CD14-positive monocyte (primary cell): ENCODE data around the gene EHF. TPM values are rescaled to one million over a fixed set of nuclear protein-coding genes. Genes with fewer than 3 reads are reported as not detected.

Experiments used
- DNase-seq, 3 donors: peaks; one replicate each; pipeline ENCODE4 v3.0.0-alpha.2; 2011 to 2022
- H2AFZ ChIP-seq: 2 replicates; pipeline ENCODE4 v1.6.0; 2012; ENCODE audit warnings: mild to moderate bottlenecking, low read depth, low read length, inconsistent platforms; ENCODE audit not compliant: insufficient read depth, poor library complexity, severe bottlenecking
- H3K27ac ChIP-seq, 2 donors: 1 replicate in 1 of 2; 2 replicates in 1 of 2; pipeline ENCODE4 v1.5.1; 2012 to 2013; ENCODE audit warnings: low read length in 2 of 2, control low read depth in 1 of 2, inconsistent platforms in 1 of 2, low read depth in 1 of 2, mild to moderate bottlenecking in 1 of 2
- H3K27me3 ChIP-seq, 2 donors: one replicate each; pipeline versions ENCODE4 v1.6.0 to v1.6.1; 2011 to 2013; ENCODE audit warnings: low read length in 2 of 2; ENCODE audit not compliant: control insufficient read depth in 2 of 2, insufficient read depth in 2 of 2
- H3K36me3 ChIP-seq, 2 donors: replicated peaks in 1 of 2; 1 replicate in 1 of 2; 2 replicates in 1 of 2; pipeline versions ENCODE4 v1.5.1 to v1.6.1; 2012 to 2013; ENCODE audit warnings: low read length in 2 of 2, control low read depth in 1 of 2, inconsistent platforms in 1 of 2, mild to moderate bottlenecking in 1 of 2; ENCODE audit not compliant: insufficient read depth in 2 of 2, control insufficient read depth in 1 of 2
- H3K4me1 ChIP-seq, 2 donors: 1 replicate in 1 of 2; 2 replicates in 1 of 2; pipeline versions ENCODE4 v1.5.1 to v1.6.1; 2012 to 2013; ENCODE audit warnings: low read length in 2 of 2, control low read depth in 1 of 2, inconsistent platforms in 1 of 2, mild to moderate bottlenecking in 1 of 2, moderate library complexity in 1 of 2; ENCODE audit not compliant: insufficient read depth in 2 of 2, control insufficient read depth in 1 of 2
- H3K4me2 ChIP-seq: replicated peaks from 2 replicates; pipeline ENCODE3; 2012; ENCODE audit warnings: low read length, moderate library complexity, mild to moderate bottlenecking; ENCODE audit not compliant: poor library complexity, severe bottlenecking; ENCODE audit errors: extremely low read depth
- H3K4me3 ChIP-seq, 3 experiments: fragments of 200-600 bp in 1 of 3; sonication (generic) in 1 of 3; replicated peaks in 1 of 3; 1 replicate in 2 of 3; 2 replicates in 1 of 3; pipeline ENCODE4 v1.5.1; 2011 to 2013; ENCODE audit warnings: low read length in 3 of 3, mild to moderate bottlenecking in 3 of 3, control low read depth in 2 of 3, low read depth in 2 of 3, inconsistent platforms in 1 of 3, moderate library complexity in 1 of 3
- H3K79me2 ChIP-seq: 2 replicates; pipeline ENCODE4 v1.6.0; 2012; ENCODE audit warnings: mild to moderate bottlenecking, control low read depth, inconsistent platforms, low read length, moderate library complexity; ENCODE audit not compliant: insufficient read depth
- H3K9ac ChIP-seq: 2 replicates; pipeline ENCODE4 v1.6.0; 2017; ENCODE audit warnings: low read length, mild to moderate bottlenecking; ENCODE audit not compliant: insufficient read depth, poor library complexity, severe bottlenecking
- H3K9me3 ChIP-seq, 2 donors: replicated peaks in 1 of 2; 1 replicate in 1 of 2; 2 replicates in 1 of 2; pipeline versions ENCODE4 v1.5.1 to v1.6.1; 2012 to 2013; ENCODE audit warnings: low read length in 2 of 2, control low read depth in 1 of 2; ENCODE audit not compliant: control insufficient read depth in 1 of 2, insufficient read depth in 1 of 2
- H4K20me1 ChIP-seq: 2 replicates; pipeline ENCODE4 v1.6.0; 2012; ENCODE audit warnings: mild to moderate bottlenecking, low read length, control low read depth, moderate library complexity; ENCODE audit not compliant: insufficient read depth
- H3K27ac Mint-ChIP-seq, 7 donors: one replicate each; pipeline ENCODE4 v1.8.0; 2020; ENCODE audit warnings: mild to moderate bottlenecking in 7 of 7, mixed read lengths in 7 of 7, moderate library complexity in 6 of 7, inconsistent platforms in 2 of 7
- H3K27me3 Mint-ChIP-seq, 3 donors: one replicate each; pipeline ENCODE4 v1.8.0; 2021 to 2022; ENCODE audit warnings: low read depth in 3 of 3, mild to moderate bottlenecking in 3 of 3, mixed read lengths in 3 of 3, moderate library complexity in 3 of 3, inconsistent platforms in 1 of 3
- H3K36me3 Mint-ChIP-seq, 2 donors: one replicate each; pipeline ENCODE4 v1.8.0; 2020; ENCODE audit warnings: mixed read lengths in 2 of 2, inconsistent platforms in 1 of 2, mild to moderate bottlenecking in 1 of 2
- H3K4me1 Mint-ChIP-seq: one replicate; pipeline ENCODE4 v1.8.0; 2020; ENCODE audit warnings: mild to moderate bottlenecking, mixed read lengths
- H3K4me3 Mint-ChIP-seq, 2 donors: one replicate each; pipeline ENCODE4 v1.8.0; 2020; ENCODE audit warnings: mild to moderate bottlenecking in 2 of 2, mixed read lengths in 2 of 2, moderate library complexity in 1 of 2
- H3K9me3 Mint-ChIP-seq, 7 donors: one replicate each; pipeline ENCODE4 v1.8.0; 2020 to 2022; ENCODE audit warnings: mixed read lengths in 7 of 7, mild to moderate bottlenecking in 6 of 7, moderate library complexity in 6 of 7, inconsistent platforms in 2 of 7
- CTCF ChIP-seq: fragments of 200-600 bp; IDR thresholded peaks from one replicate; pipeline ENCODE4 v1.8.0; 2022; ENCODE audit warnings: antibody characterized with exemption, mild to moderate bottlenecking
- WGBS: methylation state at CpG from one replicate; pipeline ENCODE4 v1.1.5; 2013; ENCODE audit warnings: missing lambda C conversion rate; ENCODE audit not compliant: insufficient coverage; 5-methylcytosine and 5-hydroxymethylcytosine counted together
- intact Hi-C, 2 donors: fragments of 100-400 bp; cut with micrococcal nuclease; formaldehyde crosslinking; loops; one replicate each; pipeline versions ENCODE4 v1.15.0 to v1.15.1; 2023
- polyA plus RNA-seq, 3 donors: library from polyadenylated mRNA; depleted of rRNA in 1 of 3; unstranded in 2 of 3; stranded (reverse) in 1 of 3; fragments of 300-500 nt in 2 of 3; fragments of >200 nt in 1 of 3; fragmentation: Illumina TruSeq in 2 of 3; gene quantifications; 1 replicate in 2 of 3; 2 replicates in 1 of 3; pipeline ENCODE4 v1.2.3, GENCODE V29; 2012 to 2021

Gene EHF
- polyA plus RNA-seq, 3 donors: 0.17 to 0.21 TPM; not detected in 1

GRCh38 chr11:34633640-34633989 lies 12.7 kb downstream of the EHF start:
- Histone ChIP-seq H3K36me3 (no peaks in the 10 kb centered on the region), H3K79me2 (no peaks in the 10 kb centered on the region), H3K9ac (no peak overlapping the region), H3K27ac (peak overlapping the region in 1 of 2 donors; percentile 68), H2AFZ (no peak overlapping the region), H3K9me3 (no peaks in the 10 kb centered on the region), H3K4me2 (peak overlapping the region; percentile 52), H3K4me3 (peak overlapping the region in 1 of 3 experiments; percentile 42), H3K4me1 (peaks cover 18 to 19% of the 10 kb centered on the region in 2 donors), H4K20me1 (no peaks in the 10 kb centered on the region), H3K27me3 (no peaks in the 10 kb centered on the region)
- no peak for TF ChIP-seq CTCF
- H3K4me3 Mint-ChIP-seq: no peak overlapping the region
- peak overlapping the region; percentile 34 to 87 (median 76) for H3K27ac Mint-ChIP-seq
- no peak for DNase-seq
- H3K27me3 Mint-ChIP-seq: peaks cover 0 to 4% (median 3%) of the 10 kb centered on the region in 3 donors
- intact Hi-C loops: no loop called here
- no peaks in the 10 kb centered on the region for H3K9me3 Mint-ChIP-seq
- peaks cover 0 to 3% of the 10 kb centered on the region in 2 donors for H3K36me3 Mint-ChIP-seq
- H3K4me1 Mint-ChIP-seq: peaks cover 21% of the 10 kb centered on the region

- intact Hi-C loops: no loop called here
- no peak overlapping the region for H3K9ac ChIP-seq
- Mint-ChIP-seq H3K4me1 (peaks cover 21% of the 10 kb centered on the region), H3K27ac (peak overlapping the region; percentile 76 to 89 (median 78)), H3K36me3 (peaks cover 0 to 3% of the 10 kb centered on the region in 2 donors), H3K4me3 (peak overlapping the region in 1 of 2 donors; percentile 75), H3K9me3 (no peaks in the 10 kb centered on the region), H3K27me3 (peaks cover 0 to 4% (median 3%) of the 10 kb centered on the region in 3 donors)
- H3K4me1 ChIP-seq: peaks cover 18 to 19% of the 10 kb centered on the region in 2 donors
- WGBS: 7% methylated on average over 2 of the region's 5 CpGs
- peak overlapping the region; percentile 52 for H3K4me2 ChIP-seq
- peak overlapping the region in 1 of 3 experiments; percentile 42 for H3K4me3 ChIP-seq
- peak overlapping the region; percentile 24 to 68 for H3K27ac ChIP-seq
- no peak overlapping the region for H2AFZ ChIP-seq
- no peaks in the 10 kb centered on the region for H3K9me3 ChIP-seq
- no peaks in the 10 kb centered on the region for H3K79me2 ChIP-seq
- peak; percentile 23 for TF ChIP-seq CTCF
- H3K27me3 ChIP-seq: no peaks in the 10 kb centered on the region
- peak; percentile 83 to 93 (median 89) for DNase-seq
- no peaks in the 10 kb centered on the region for H3K36me3 ChIP-seq
- no peaks in the 10 kb centered on the region for H4K20me1 ChIP-seq
These were observed 13.2 kb downstream of the EHF start for GRCh38 chr11:34633990-34634693.
